GM12874 (cell line): ENCODE results near the gene CACNB3.

Experiments
- TF ChIP-seq, protein P1 (sequence below): IDR thresholded peaks from 2 replicates; pipeline ENCODE4 v1.5.1; 2011; ENCODE audit warnings: low read depth, mild to moderate bottlenecking, control low read depth, low read length, moderate library complexity; ENCODE audit not compliant: insufficient read depth

The CACNB3 gene

DNA sequence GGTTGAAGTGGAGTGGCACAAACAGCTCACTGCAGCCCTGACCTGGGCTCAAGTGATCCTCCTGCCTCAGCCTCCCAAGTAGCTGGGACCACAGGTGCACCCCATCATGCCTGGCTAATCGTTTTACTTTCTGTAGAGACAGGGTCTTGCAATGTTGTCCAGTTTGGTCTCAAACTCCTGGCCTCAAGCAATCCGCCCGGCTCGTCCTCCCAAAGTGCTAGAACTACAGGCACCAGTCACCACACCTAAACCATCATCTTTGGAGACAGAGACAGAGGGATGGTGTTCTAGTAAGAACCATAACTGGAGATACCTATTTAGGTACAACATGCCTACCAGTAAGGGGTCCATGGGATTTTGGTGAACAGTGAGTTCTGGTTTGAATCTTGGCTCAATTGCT, 36.2 kb downstream of the CACNB3 start:
- TF ChIP-seq, protein P1, sequence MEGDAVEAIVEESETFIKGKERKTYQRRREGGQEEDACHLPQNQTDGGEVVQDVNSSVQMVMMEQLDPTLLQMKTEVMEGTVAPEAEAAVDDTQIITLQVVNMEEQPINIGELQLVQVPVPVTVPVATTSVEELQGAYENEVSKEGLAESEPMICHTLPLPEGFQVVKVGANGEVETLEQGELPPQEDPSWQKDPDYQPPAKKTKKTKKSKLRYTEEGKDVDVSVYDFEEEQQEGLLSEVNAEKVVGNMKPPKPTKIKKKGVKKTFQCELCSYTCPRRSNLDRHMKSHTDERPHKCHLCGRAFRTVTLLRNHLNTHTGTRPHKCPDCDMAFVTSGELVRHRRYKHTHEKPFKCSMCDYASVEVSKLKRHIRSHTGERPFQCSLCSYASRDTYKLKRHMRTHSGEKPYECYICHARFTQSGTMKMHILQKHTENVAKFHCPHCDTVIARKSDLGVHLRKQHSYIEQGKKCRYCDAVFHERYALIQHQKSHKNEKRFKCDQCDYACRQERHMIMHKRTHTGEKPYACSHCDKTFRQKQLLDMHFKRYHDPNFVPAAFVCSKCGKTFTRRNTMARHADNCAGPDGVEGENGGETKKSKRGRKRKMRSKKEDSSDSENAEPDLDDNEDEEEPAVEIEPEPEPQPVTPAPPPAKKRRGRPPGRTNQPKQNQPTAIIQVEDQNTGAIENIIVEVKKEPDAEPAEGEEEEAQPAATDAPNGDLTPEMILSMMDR, result no peak

DNA sequence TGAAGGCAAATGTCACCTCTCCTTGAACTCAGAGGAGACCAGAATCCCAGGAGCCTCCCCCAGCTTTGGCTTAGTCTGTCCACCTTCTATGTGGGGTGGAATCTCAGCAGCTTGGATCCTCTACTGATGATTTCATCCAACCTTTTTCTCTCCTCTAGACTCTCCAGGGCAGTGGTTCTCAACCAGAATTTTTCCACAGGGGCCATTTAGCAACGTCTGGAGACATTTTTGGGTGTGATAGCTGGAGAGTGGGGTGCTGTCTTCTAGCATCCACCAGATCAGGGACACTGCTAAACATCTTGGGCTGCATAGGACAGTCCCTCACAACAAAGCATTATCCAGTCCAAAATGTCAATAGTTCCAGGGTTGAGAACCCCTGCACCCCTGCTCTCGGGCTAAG, 38.1 kb downstream of the CACNB3 start:
- TF ChIP-seq, protein P1, result no peak

DNA sequence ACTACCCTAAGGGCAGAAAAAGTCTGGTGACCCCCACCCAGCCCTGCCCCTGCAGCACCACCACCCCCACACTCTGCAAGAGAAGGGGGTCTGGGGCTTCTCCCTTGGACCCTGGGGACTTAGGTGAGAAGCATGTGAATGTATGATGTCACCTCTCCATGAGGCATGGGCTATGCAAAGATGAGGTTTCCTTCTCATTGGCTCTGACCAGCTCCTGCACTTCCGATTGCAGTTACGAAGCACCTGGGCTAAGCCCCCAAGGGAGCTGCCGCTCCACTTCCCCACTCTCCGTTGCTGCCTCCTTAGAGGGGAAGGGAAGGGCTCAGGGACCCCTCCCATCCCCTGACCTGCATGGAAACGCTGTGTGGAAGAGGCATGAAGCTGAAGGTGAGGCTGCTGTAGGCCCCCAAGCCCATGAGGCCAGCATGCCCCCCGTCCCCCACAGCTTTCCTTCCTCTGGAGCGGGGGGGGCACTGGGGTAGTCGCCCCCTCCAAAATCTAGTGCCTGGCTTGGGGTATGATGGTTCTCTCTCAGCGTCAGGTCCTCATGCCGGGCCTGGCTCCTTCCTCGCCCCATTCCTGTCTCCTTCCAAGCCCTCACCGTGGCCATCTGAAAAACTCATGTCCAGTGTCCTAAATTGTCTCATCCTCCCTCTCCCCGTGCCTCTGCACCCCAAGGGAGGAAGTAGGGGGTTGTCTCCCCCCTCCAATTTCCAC, 39.1 kb downstream of the CACNB3 start:
- TF ChIP-seq, protein P1, result no peak

DNA sequence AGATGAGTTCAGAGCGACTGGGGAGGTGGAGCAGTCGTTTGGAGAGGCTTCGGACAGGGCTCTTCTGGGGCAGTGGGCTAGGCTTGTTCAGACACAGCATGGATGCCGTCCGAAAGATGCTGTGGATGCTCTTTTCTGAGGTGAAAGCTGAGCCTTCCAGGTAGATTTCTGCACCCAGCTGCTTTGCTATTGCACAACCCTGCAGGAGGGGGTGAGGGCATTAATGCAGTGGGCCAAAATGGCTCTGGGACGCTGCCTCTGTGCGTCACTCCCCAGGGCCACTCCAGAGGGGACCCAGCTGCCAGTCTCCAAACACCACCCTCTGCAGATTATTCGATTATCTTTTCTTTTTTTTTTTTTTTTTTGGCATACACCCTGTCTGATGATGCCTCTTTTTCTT, 39.7 kb downstream of the CACNB3 start:
- TF ChIP-seq, protein P1, result no peak

DNA sequence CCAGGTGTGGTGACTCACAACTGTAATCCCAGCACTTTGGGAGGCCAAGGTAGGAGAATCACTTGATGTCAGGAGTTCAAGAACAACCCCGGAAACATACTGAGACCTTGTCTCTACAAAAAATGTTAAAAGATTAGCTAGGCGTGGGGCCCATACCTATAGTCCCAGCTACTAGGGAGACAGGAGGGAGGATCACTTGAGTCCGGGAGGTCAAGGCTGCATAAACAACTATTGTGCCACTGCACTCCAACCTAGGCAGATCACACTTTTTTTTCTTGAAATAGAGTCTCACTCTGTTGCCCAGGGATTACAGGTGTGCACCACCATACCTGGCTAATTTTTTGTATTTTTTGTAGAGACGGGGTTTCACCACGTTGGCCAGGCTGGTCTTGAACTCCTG, 41.3 kb downstream of the CACNB3 start:
- TF ChIP-seq, protein P1, result no peak

DNA sequence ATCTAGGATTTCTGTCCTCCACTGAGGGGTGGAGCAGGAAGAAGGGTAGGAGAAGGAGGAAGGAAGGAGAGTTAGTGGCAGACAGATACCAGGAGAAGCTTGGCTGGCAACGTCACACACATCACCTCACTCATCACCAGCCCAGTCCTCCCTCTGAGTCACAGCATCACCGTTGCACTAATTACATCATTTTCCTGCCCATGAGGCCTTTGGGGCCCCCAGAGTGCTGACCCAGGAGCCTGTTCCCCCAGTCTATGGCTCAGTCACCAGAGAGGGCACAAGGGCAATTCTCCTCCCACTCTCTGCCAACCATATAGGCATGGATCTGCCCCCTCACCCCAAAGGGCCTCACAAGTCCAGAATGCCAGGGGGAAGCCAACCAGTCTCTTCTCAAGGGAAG, 42.8 kb downstream of the CACNB3 start:
- TF ChIP-seq, protein P1, result no peak

DNA sequence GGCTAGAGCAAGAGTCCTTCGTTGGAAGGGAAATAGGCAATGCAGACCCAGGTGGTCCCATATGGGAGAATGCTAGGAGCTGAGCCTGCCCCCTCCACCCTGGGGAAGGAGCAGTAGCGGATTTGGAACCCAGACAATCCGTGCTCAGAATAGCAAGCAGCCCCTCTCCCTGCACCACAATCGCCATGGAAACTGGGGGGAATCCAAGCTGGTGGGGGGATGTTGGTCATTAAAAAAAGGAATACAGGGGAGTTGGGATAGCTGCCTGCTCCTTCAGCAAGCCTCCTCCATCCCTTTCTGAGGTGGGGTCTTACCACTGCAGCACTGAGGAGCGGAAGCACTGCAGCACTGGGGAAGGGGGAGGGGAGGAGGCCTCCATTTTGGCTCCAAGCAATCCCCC, 44.5 kb downstream of the CACNB3 start:
- TF ChIP-seq, protein P1, result no peak

DNA sequence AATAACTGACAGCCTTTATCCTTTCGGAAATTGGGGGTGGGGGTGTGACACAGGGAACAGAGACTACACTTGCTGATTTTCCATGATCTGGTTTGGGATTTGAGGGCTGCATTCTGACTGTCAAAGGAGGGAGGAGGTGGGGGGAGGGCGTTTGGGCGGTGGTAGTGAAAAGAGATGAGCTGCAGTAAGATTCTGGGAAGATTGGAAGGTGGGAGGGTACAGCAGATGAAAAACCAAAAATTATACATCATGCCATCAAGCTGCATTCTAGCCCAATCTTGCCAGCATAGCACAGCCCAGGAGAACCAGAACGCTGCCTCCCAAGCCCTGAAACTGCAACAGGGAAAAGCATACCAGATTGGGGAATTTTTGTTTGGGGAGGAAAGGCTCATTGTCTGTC, 45.0 kb downstream of the CACNB3 start:
- TF ChIP-seq, protein P1, result no peak
